Neutrophil (primary cell): Measurements from ENCODE around the gene PDE6A.

Experiments
- H3K27ac ChIP-seq: fragments of 200-600 bp; sonication (generic); 2 replicates; pipeline ENCODE4 v1.5.1; 2016; ENCODE audit warnings: mild to moderate bottlenecking, moderate library complexity
- H3K27me3 ChIP-seq: fragments of 200-600 bp; sonication (generic); 2 replicates; pipeline ENCODE4 v1.6.0; 2016; ENCODE audit warnings: mild to moderate bottlenecking
- H3K36me3 ChIP-seq: fragments of 200-600 bp; sonication (generic); 2 replicates; pipeline ENCODE4 v1.5.1; 2017
- H3K4me1 ChIP-seq, 2 experiments: fragments of 200-600 bp in 1 of 2; sonication (generic) in 1 of 2; 1 replicate in 1 of 2; 2 replicates in 1 of 2; pipeline versions ENCODE4 v1.5.1 to v1.6.1; 2013 to 2016; ENCODE audit warnings: low read depth in 1 of 2, low read length in 1 of 2, mild to moderate bottlenecking in 1 of 2, moderate library complexity in 1 of 2; ENCODE audit not compliant: control insufficient read depth in 1 of 2, insufficient read depth in 1 of 2
- H3K4me3 ChIP-seq, 2 experiments: fragments of 200-600 bp in 1 of 2; sonication (generic) in 1 of 2; 1 replicate in 1 of 2; 2 replicates in 1 of 2; pipeline ENCODE4 v1.5.1; 2013 to 2016; ENCODE audit warnings: low read depth in 1 of 2, low read length in 1 of 2, mild to moderate bottlenecking in 1 of 2, moderate library complexity in 1 of 2
- H3K9me3 ChIP-seq: fragments of 200-600 bp; sonication (generic); 2 replicates; pipeline ENCODE4 v1.5.1; 2016
- TF ChIP-seq, protein P1 (sequence below): fragments of 200-600 bp; sonication (generic); IDR thresholded peaks from 2 replicates; pipeline ENCODE4 v1.5.1; 2016; ENCODE audit warnings: antibody characterized with exemption

PDE6A gene

DNA sequence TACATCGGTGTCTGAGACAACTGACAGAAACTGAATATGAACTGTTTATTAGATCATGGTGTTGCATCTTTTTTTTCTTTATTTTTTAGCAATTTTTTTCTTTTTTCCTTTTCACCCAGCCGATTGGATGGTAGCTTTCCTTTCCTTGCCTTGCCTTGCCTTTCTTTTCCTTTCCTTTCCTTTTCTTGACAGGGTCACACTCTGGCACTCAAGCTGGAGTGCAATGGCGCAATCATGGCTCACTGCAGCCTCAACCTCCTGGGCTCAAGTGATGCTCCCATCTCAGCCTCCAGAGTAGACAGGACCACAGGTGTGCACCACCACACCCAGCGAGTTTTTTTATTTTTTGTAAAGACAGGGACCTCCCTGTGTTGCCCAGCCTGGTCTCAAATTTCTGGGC lies 2.8 kb downstream of the PDE6A start:
- no peaks in the 10 kb centered on the region for H3K9me3 ChIP-seq
- H3K27ac ChIP-seq, result no peak overlapping the region
- TF ChIP-seq, protein P1, sequence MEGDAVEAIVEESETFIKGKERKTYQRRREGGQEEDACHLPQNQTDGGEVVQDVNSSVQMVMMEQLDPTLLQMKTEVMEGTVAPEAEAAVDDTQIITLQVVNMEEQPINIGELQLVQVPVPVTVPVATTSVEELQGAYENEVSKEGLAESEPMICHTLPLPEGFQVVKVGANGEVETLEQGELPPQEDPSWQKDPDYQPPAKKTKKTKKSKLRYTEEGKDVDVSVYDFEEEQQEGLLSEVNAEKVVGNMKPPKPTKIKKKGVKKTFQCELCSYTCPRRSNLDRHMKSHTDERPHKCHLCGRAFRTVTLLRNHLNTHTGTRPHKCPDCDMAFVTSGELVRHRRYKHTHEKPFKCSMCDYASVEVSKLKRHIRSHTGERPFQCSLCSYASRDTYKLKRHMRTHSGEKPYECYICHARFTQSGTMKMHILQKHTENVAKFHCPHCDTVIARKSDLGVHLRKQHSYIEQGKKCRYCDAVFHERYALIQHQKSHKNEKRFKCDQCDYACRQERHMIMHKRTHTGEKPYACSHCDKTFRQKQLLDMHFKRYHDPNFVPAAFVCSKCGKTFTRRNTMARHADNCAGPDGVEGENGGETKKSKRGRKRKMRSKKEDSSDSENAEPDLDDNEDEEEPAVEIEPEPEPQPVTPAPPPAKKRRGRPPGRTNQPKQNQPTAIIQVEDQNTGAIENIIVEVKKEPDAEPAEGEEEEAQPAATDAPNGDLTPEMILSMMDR, result no peak
- H3K4me3 ChIP-seq, result no peak overlapping the region
- no peaks in the 10 kb centered on the region for H3K27me3 ChIP-seq
- H3K36me3 ChIP-seq, result no peaks in the 10 kb centered on the region
- peaks cover 42 to 46% of the 10 kb centered on the region in 2 experiments for H3K4me1 ChIP-seq

DNA sequence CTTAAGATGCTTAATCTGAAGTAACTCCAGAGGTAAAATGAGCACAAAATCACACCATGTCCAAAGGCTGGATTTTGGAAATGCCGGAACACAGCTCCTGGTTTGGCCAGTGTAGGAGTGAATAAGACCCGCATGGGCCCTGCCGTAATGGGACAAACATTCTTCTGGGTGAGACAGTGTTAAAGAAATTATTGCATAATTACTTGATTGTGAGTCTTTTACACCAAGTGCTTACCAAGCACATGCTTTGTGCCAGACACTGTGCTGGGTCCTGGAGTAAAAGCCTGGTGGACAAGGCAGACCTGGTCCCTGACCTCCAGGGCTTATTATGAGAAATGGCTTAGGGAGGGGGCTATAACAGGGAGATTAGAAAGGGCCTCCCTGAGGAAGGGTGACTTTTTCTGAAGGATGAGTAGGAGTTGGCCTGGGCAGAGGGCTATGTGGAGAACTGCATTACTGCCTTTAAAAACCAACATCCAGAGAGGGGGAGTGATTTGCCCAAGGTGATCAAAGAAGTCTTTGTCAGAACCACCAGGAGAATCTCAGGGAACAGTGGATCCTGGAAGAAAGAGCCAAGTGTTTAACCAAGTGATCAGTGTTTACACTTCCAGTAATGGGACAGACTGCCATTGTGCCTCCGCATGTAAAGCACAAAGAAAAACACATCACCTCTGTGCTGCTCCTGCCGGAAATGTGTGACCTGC lies 3.5 kb downstream of the PDE6A start:
- no peaks in the 10 kb centered on the region for H3K9me3 ChIP-seq
- H3K36me3 ChIP-seq, result no peaks in the 10 kb centered on the region
- H3K4me3 ChIP-seq, result no peak overlapping the region
- TF ChIP-seq, protein P1, result no peak
- H3K27me3 ChIP-seq, result no peaks in the 10 kb centered on the region
- no peak overlapping the region for H3K27ac ChIP-seq
- peaks cover 47 to 50% of the 10 kb centered on the region in 2 experiments for H3K4me1 ChIP-seq

DNA sequence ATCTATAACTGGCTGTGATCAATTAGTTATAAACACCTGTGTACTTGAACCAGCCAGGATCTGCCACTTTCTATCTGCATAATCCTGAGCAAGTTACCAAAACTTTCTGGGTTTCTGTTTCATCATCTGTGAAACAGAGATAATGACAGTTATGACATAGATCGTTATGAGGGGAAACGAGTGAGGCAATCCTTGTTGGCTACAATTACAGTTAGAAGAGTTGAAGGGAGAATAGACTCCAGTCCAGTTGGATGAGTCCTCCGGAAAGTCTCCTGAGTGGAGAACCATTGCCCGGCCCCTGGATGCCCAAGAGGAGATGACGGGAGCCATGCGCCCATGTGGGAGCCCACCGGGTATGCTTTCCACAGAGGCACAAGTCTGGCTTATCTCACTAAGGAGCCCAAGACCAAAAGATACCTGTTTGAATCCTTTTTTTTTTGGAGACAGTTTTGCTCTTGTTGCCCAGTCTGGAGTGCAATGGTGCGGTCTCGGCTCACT lies 4.5 kb downstream of the PDE6A start:
- TF ChIP-seq, protein P1, result no peak
- Histone ChIP-seq H3K9me3 (no peaks in the 10 kb centered on the region), H3K4me1 (peaks cover 50% of the 10 kb centered on the region in 2 experiments)

DNA sequence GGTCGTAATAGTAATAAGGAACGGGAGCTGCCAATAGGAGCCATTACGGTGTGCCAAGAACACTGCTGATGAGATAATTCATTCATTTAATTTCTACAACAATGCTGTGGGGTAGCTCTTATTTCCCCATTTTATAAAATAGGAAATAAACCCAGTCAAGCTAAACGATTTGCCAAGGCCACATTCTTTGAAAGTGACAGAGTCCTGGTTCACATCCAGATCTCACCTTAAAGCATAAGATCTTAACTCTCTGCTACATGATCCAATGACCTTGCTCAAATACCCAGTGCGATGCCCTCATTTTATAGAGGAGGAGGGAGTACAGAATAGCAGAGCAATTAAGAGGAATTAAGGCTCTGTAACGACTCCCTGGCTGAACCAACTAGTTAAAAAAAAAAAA lies 5.0 kb downstream of the PDE6A start:
- Histone ChIP-seq H3K36me3 (no peaks in the 10 kb centered on the region), H3K4me1 (peaks cover 50% of the 10 kb centered on the region in 2 experiments)
- TF ChIP-seq, protein P1, result no peak

More for the DNA sequence above, 4.5 kb downstream of the PDE6A start:
- Histone ChIP-seq H3K4me3 (no peak overlapping the region), H3K36me3 (no peaks in the 10 kb centered on the region), H3K27ac (peak overlapping the region; percentile 70), H3K27me3 (no peaks in the 10 kb centered on the region)

DNA sequence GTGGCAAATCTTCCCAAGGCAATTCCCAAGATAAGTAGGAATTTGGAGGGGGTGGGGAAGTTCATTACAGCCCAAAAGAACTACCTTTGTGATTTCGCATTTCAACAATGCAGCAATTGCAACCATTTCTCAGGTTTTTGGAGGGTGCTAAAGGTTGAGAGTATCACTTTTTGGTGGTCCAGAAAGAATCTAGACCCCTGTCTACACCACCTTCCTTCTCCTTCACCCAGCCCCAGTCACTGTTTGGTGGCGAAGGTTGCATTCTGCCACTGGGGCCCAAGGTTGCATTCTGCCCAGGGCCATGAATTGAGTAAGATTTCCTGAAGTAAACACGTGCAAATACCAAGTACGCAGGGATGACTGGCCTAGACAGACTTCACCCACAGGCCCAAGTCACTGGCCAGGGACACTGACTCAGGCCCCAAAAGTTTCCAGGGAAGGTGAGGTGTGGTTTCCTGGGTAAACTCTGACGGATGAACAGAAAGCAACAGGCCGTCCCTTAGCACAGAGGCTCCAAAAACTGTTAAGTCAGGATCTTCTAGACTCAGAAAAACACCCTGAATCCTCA lies 5.7 kb downstream of the PDE6A start:
- Histone ChIP-seq H3K9me3 (no peaks in the 10 kb centered on the region), H3K27ac (peak overlapping the region; percentile 70), H3K36me3 (no peaks in the 10 kb centered on the region)

More for the DNA sequence above, 5.0 kb downstream of the PDE6A start:
- peak overlapping the region; percentile 70 for H3K27ac ChIP-seq
- H3K4me3 ChIP-seq, result no peak overlapping the region
- H3K9me3 ChIP-seq, result no peaks in the 10 kb centered on the region
- H3K27me3 ChIP-seq, result no peaks in the 10 kb centered on the region

More for the DNA sequence above, 5.7 kb downstream of the PDE6A start:
- no peak overlapping the region for H3K4me3 ChIP-seq
- TF ChIP-seq, protein P1, result no peak
- peaks cover 50% of the 10 kb centered on the region in 2 experiments for H3K4me1 ChIP-seq
- H3K27me3 ChIP-seq, result no peaks in the 10 kb centered on the region
